ENCODE data around the gene DNAJC22.
"Not testable (repeated sequence)": the region's sequence is repeated elsewhere in the genome, so short reads cannot be mapped to it uniquely, and the experiment has no call there.

DNAJC22 gene

GRCh38 chr12:49375406-49375805, 28.7 kb downstream of the DNAJC22 start:
- no peak for DNase-seq (ENCODE audit: low spot score)

- no peak for DNase-seq (ENCODE audit: low spot score)
Measured at GRCh38 chr12:49377386-49377785, 30.7 kb downstream of the DNAJC22 start.

DNA sequence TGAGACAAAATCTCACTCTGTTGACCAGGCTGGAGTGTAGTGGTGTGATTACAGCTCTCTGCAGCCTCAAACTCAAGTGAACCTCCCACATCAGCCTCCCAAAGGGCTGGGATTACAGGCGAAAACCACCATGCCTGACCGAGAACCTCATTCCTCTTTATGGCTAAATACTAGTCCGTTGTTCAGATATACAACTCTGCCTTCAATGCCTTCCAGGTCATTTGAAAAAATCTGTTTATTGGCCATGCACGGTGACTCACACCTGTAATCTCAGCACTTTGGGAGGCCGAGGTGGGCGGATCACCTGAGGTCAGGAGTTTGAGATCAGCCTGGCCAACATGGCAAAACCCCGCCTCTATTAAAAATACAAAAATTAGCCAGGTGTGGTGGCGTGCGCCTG, 33.5 kb downstream of the DNAJC22 start:
- not testable (repeated sequence) for DNase-seq (ENCODE audit: low spot score)

GRCh38 chr12:49388682-49389386, 42.1 kb downstream of the DNAJC22 start:
- DNase-seq (ENCODE audit: low spot score) = no peak

DNA sequence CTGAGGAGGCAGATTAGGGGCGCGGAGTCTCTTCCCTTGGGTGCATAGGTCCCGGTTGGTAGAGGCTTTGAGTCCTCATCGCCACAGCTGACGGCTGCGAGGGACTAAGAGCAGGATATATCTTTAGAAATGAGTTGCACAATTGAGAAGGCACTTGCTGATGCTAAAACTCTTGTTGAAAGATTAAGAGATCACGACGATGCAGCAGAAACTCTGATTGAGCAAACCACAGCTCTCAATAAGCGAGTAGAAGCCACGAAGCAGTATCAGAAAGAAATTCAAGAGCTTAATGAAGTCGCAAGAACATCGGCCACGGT, 42.7 kb downstream of the DNAJC22 start:
- no peak for DNase-seq (ENCODE audit: low spot score)

DNA sequence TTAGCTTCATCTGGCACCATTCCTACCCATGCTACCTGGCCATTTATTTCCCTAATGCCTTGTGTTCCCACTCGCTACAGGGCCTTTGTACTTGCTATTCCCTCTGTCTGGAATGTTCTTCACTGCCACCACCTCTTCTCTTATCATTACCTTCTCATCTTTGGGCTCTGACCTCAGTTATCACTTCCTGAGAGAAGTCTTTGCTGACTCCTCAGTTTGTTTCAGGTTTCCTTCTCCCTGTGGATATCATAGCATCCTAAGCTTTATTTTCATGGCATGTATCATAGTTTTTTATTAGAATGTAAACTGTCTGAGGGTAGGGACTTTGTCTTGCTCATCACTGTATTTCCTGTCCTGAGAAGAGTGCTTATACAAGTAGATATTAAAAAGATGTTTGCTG, 50.3 kb downstream of the DNAJC22 start:
- no peak for DNase-seq (ENCODE audit: low spot score)

GRCh38 chr12:49400304-49400703, 53.6 kb downstream of the DNAJC22 start:
- no peak for DNase-seq (ENCODE audit: low spot score)

Data from Ammon's horn (tissue), 1 donor.